Measurements from ENCODE around the gene ATG16L1. TPM values are rescaled to one million over a fixed set of nuclear protein-coding genes. Genes with fewer than 3 reads are reported as not detected.
"Not testable (repeated sequence)": the region's sequence is repeated elsewhere in the genome, so short reads cannot be mapped to it uniquely, and the experiment has no call there.

Gene ATG16L1
- total RNA-seq, 2 donors from 2014 or later: 12.8 to 16.7 TPM

- no peaks in the 10 kb centered on the region for H3K36me3 ChIP-seq
- H3K27me3 ChIP-seq: no peaks in the 10 kb centered on the region
- no peaks in the 10 kb centered on the region for H3K4me1 ChIP-seq
- H3K27ac ChIP-seq: no peak overlapping the region
- no peak for DNase-seq (ENCODE audit: low spot score)
- no peaks in the 10 kb centered on the region for H3K9me3 ChIP-seq
- no peak overlapping the region for H3K4me3 ChIP-seq
- TF ChIP-seq CTCF (IDR thresholded peaks at IDR 0.05): no peak
Observed at GRCh38 chr2:233329489-233330135, 78.1 kb downstream of the ATG16L1 start.

GRCh38 chr2:233331536-233331935, 80.1 kb downstream of the ATG16L1 start:
- no peaks in the 10 kb centered on the region for H3K27me3 ChIP-seq

GRCh38 chr2:233332125-233332524, 80.7 kb downstream of the ATG16L1 start:
- no peak for TF ChIP-seq CTCF (IDR thresholded peaks at IDR 0.05)
- no peaks in the 10 kb centered on the region for H3K9me3 ChIP-seq
- no peaks in the 10 kb centered on the region for H3K4me1 ChIP-seq
- no peaks in the 10 kb centered on the region for H3K36me3 ChIP-seq
- H3K27me3 ChIP-seq: no peaks in the 10 kb centered on the region
- no peak for DNase-seq (ENCODE audit: low spot score)
- peak overlapping the region; percentile 10 to 25 for H3K27ac ChIP-seq
- no peak overlapping the region for H3K4me3 ChIP-seq

More at GRCh38 chr2:233331536-233331935, 80.1 kb downstream of the ATG16L1 start:
- Histone ChIP-seq H3K9me3 (no peaks in the 10 kb centered on the region), H3K4me3 (no peak overlapping the region), H3K4me1 (no peaks in the 10 kb centered on the region), H3K36me3 (no peaks in the 10 kb centered on the region), H3K27ac (peak overlapping the region in 1 of 2 donors; percentile 43)
- TF ChIP-seq CTCF (IDR thresholded peaks at IDR 0.05): no peak
- peak; percentile 79 for DNase-seq (ENCODE audit: low spot score)

GRCh38 chr2:233334915-233335314, 83.4 kb downstream of the ATG16L1 start:
- TF ChIP-seq CTCF (IDR thresholded peaks at IDR 0.05): no peak
- DNase-seq (ENCODE audit: low spot score): no peak
- no peaks in the 10 kb centered on the region for H3K36me3 ChIP-seq

GRCh38 chr2:233336091-233336490, 84.6 kb downstream of the ATG16L1 start:
- not testable (repeated sequence) for H3K4me1 ChIP-seq; H3K36me3 ChIP-seq; H3K27me3 ChIP-seq; DNase-seq (ENCODE audit: low spot score); H3K27ac ChIP-seq; H3K9me3 ChIP-seq; H3K4me3 ChIP-seq

More at GRCh38 chr2:233334915-233335314, 83.4 kb downstream of the ATG16L1 start:
- no peak overlapping the region for H3K4me3 ChIP-seq
- no peaks in the 10 kb centered on the region for H3K9me3 ChIP-seq
- H3K4me1 ChIP-seq: no peaks in the 10 kb centered on the region
- no peaks in the 10 kb centered on the region for H3K27me3 ChIP-seq
- H3K27ac ChIP-seq: no peak overlapping the region

GRCh38 chr2:233336541-233336940, 85.1 kb downstream of the ATG16L1 start:
- Histone ChIP-seq H3K9me3 (no peaks in the 10 kb centered on the region), H3K27ac (no peak overlapping the region), H3K4me1 (no peaks in the 10 kb centered on the region), H3K27me3 (no peaks in the 10 kb centered on the region), H3K4me3 (no peak overlapping the region), H3K36me3 (no peaks in the 10 kb centered on the region)
- TF ChIP-seq CTCF (IDR thresholded peaks at IDR 0.05): no peak
- no peak for DNase-seq (ENCODE audit: low spot score)

All from right atrium auricular region (tissue), 2 donors.